ENCODE measurements around the gene ODF4. TPM values are rescaled to one million over a fixed set of nuclear protein-coding genes. Genes with fewer than 3 reads are reported as not detected.

Gene ODF4
- total and polyA plus RNA-seq, 2 of the 13 experiments (the other 11 are each of a cell fraction or from before 2014, with no cell fraction given), result not detected

DNA sequence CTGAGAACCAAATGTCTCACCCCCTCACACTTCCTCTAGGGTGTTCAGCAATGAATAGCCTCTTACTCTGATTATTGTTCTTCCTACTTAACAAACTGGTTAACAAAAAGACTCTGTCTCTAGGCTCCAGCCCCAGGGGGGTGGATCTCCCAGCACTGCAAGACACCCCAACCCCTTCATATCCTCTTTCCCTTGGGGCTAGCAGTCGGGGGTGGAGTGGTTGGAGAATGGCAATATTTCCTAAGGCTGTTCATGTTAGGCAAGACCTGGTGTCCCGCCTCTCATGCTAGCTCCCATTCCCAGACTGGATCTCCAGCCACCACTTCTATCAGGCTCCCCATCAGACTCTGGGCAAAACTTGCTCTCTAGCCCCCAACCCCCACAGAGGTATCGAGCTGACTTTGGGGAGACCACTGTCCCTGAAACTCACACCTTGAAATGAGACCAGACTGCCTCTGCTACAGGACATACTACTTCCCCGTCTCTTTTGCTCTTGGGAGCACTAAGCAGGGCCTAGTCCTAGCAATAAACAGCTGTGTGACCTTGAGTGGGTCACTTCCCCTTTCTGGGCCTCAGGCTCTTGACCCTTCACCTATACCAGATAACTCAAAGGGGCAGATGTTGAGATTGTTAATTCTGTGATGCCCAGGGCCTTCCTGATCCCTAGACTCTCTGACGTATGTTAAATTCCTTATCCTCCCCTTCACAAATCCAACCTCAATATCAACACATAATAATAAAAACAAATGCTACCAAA, 46.8 kb upstream of the ODF4 start (continued):
- TF ChIP-seq HDAC2 (CRISPR knock-in tag; IDR thresholded peaks at IDR 0.05) (no peak), PPARG (CRISPR knock-in tag; conservative IDR thresholded peaks at IDR 0.05) (peak; percentile 92), SRSF1 (optimal IDR thresholded peaks at IDR 0.05; ENCODE audit: low read depth, low read length) (no peak), BCL6 (CRISPR knock-in tag; IDR thresholded peaks at IDR 0.05) (peak; percentile 35; the same call in 1 of the 2 replicates), ZNF709 (CRISPR knock-in tag; IDR thresholded peaks at IDR 0.05) (no peak), ZNF556 (CRISPR knock-in tag; IDR thresholded peaks at IDR 0.05; ENCODE audit: borderline replicate concordance) (no peak), KAT8 (CRISPR knock-in tag; IDR thresholded peaks at IDR 0.05) (peak; percentile 60; the same call in 1 of the 2 replicates), MEIS1 (CRISPR knock-in tag; IDR thresholded peaks at IDR 0.05; ENCODE audit: borderline replicate concordance) (no peak; the same call in 1 of the 2 replicates), FOXO1 (CRISPR knock-in tag; IDR thresholded peaks at IDR 0.05) (0 out of 2 replicates have a peak, but pooled peaks have one; percentile 37), GLI4 (CRISPR knock-in tag; IDR thresholded peaks at IDR 0.05; ENCODE audit: borderline replicate concordance) (no peak), ERF (CRISPR knock-in tag; IDR thresholded peaks at IDR 0.05) (no peak), ZKSCAN1 (IDR thresholded peaks at IDR 0.05; ENCODE audit: low read length) (no peak), SAFB2 (CRISPR knock-in tag; IDR thresholded peaks at IDR 0.05; ENCODE audit: borderline replicate concordance, low read depth) (no peak), ZNF761 (CRISPR knock-in tag; conservative IDR thresholded peaks at IDR 0.05) (no peak), ZNF235 (CRISPR knock-in tag; IDR thresholded peaks at IDR 0.05; ENCODE audit: borderline replicate concordance) (no peak), SP5 (CRISPR knock-in tag; IDR thresholded peaks at IDR 0.05; ENCODE audit: borderline replicate concordance, low read depth) (no peak)
- TF ChIP-seq, protein P1, sequence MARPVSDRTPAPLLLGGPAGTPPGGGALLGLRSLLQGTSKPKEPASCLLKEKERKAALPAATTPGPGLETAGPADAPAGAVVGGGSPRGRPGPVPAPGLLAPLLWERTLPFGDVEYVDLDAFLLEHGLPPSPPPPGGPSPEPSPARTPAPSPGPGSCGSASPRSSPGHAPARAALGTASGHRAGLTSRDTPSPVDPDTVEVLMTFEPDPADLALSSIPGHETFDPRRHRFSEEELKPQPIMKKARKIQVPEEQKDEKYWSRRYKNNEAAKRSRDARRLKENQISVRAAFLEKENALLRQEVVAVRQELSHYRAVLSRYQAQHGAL (CRISPR knock-in tag; IDR thresholded peaks at IDR 0.05; ENCODE audit: not compliant biosample characterization), result no peak
- TF ChIP-seq, protein P2, sequence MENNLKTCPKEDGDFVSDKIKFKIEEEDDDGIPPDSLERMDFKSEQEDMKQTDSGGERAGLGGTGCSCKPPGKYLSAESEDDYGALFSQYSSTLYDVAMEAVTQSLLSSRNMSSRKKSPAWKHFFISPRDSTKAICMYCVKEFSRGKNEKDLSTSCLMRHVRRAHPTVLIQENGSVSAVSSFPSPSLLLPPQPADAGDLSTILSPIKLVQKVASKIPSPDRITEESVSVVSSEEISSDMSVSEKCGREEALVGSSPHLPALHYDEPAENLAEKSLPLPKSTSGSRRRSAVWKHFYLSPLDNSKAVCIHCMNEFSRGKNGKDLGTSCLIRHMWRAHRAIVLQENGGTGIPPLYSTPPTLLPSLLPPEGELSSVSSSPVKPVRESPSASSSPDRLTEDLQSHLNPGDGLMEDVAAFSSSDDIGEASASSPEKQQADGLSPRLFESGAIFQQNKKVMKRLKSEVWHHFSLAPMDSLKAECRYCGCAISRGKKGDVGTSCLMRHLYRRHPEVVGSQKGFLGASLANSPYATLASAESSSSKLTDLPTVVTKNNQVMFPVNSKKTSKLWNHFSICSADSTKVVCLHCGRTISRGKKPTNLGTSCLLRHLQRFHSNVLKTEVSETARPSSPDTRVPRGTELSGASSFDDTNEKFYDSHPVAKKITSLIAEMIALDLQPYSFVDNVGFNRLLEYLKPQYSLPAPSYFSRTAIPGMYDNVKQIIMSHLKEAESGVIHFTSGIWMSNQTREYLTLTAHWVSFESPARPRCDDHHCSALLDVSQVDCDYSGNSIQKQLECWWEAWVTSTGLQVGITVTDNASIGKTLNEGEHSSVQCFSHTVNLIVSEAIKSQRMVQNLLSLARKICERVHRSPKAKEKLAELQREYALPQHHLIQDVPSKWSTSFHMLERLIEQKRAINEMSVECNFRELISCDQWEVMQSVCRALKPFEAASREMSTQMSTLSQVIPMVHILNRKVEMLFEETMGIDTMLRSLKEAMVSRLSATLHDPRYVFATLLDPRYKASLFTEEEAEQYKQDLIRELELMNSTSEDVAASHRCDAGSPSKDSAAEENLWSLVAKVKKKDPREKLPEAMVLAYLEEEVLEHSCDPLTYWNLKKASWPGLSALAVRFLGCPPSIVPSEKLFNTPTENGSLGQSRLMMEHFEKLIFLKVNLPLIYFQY (CRISPR knock-in tag; IDR thresholded peaks at IDR 0.05; ENCODE audit: borderline replicate concordance), result no peak
- TF ChIP-seq, protein P3, sequence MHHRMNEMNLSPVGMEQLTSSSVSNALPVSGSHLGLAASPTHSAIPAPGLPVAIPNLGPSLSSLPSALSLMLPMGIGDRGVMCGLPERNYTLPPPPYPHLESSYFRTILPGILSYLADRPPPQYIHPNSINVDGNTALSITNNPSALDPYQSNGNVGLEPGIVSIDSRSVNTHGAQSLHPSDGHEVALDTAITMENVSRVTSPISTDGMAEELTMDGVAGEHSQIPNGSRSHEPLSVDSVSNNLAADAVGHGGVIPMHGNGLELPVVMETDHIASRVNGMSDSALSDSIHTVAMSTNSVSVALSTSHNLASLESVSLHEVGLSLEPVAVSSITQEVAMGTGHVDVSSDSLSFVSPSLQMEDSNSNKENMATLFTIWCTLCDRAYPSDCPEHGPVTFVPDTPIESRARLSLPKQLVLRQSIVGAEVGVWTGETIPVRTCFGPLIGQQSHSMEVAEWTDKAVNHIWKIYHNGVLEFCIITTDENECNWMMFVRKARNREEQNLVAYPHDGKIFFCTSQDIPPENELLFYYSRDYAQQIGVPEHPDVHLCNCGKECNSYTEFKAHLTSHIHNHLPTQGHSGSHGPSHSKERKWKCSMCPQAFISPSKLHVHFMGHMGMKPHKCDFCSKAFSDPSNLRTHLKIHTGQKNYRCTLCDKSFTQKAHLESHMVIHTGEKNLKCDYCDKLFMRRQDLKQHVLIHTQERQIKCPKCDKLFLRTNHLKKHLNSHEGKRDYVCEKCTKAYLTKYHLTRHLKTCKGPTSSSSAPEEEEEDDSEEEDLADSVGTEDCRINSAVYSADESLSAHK (CRISPR knock-in tag; IDR thresholded peaks at IDR 0.05; ENCODE audit: borderline replicate concordance), result no peak
- TF ChIP-seq, protein P4, sequence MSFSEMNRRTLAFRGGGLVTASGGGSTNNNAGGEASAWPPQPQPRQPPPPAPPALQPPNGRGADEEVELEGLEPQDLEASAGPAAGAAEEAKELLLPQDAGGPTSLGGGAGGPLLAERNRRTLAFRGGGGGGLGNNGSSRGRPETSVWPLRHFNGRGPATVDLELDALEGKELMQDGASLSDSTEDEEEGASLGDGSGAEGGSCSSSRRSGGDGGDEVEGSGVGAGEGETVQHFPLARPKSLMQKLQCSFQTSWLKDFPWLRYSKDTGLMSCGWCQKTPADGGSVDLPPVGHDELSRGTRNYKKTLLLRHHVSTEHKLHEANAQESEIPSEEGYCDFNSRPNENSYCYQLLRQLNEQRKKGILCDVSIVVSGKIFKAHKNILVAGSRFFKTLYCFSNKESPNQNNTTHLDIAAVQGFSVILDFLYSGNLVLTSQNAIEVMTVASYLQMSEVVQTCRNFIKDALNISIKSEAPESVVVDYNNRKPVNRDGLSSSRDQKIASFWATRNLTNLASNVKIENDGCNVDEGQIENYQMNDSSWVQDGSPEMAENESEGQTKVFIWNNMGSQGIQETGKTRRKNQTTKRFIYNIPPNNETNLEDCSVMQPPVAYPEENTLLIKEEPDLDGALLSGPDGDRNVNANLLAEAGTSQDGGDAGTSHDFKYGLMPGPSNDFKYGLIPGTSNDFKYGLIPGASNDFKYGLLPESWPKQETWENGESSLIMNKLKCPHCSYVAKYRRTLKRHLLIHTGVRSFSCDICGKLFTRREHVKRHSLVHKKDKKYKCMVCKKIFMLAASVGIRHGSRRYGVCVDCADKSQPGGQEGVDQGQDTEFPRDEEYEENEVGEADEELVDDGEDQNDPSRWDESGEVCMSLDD (CRISPR knock-in tag; IDR thresholded peaks at IDR 0.05; ENCODE audit: borderline replicate concordance), result no peak
